Vagina (tissue), 2 donors: ENCODE data around the gene KAZN. TPM values are rescaled to one million over a fixed set of nuclear protein-coding genes. Genes with fewer than 3 reads are reported as not detected.

Experiments
- DNase-seq, 2 donors: peaks; one replicate each; pipeline ENCODE4 v3.0.0-alpha.2; 2017; ENCODE audit errors: extremely low spot score in 2 of 2
- H3K27ac ChIP-seq: fragments of 200-600 bp; sonication (generic); one replicate; pipeline ENCODE4 v1.5.1; 2019
- H3K27me3 ChIP-seq: fragments of 200-600 bp; sonication (generic); one replicate; pipeline ENCODE4 v1.5.1; 2019
- H3K36me3 ChIP-seq, 2 donors: fragments of 200-600 bp; sonication (generic); one replicate each; pipeline ENCODE4 v1.5.1; 2017 to 2019
- H3K4me1 ChIP-seq: fragments of 200-600 bp; sonication (generic); one replicate; pipeline ENCODE4 v1.5.1; 2019
- H3K4me3 ChIP-seq, 2 donors: fragments of 200-600 bp; sonication (generic); 1 replicate in 1 of 2; 2 replicates in 1 of 2; pipeline ENCODE4 v1.5.1; 2016 to 2019
- H3K9me3 ChIP-seq: fragments of 200-600 bp; sonication (generic); one replicate; pipeline ENCODE4 v1.5.1; 2019
- POLR2A ChIP-seq, 2 donors: fragments of 450-650 bp; IDR thresholded peaks; one replicate each; pipeline ENCODE4 v1.6.1; 2017; ENCODE audit warnings: antibody characterized with exemption in 2 of 2, mild to moderate bottlenecking in 2 of 2, moderate library complexity in 2 of 2
- POLR2AphosphoS5 ChIP-seq, 2 donors: sonication (generic); formaldehyde crosslinking; IDR thresholded peaks; one replicate each; pipeline ENCODE4 v1.9.0; 2017; ENCODE audit warnings: antibody characterized with exemption in 2 of 2, mild to moderate bottlenecking in 2 of 2, low read depth in 1 of 2; ENCODE audit not compliant: insufficient read depth in 1 of 2
- intact Hi-C: fragments of 100-400 bp; cut with DNase I; formaldehyde crosslinking; loops from one replicate; pipeline ENCODE4 v1.15.1; 2023
- total RNA-seq: library from RNA; depleted of rRNA; stranded (reverse); fragments of >200 nt; gene quantifications from one replicate; pipeline ENCODE4 v1.2.3, GENCODE V29; 2016
- TF ChIP-seq, protein P1 (sequence below), 3 experiments: fragments of 450-650 bp in 2 of 3; fragments of 200-600 bp in 1 of 3; sonication (generic) in 1 of 3; IDR thresholded peaks; one replicate each; pipeline ENCODE4 v1.5.1; 2017 to 2019; ENCODE audit warnings: antibody characterized with exemption in 3 of 3, mild to moderate bottlenecking in 2 of 3, moderate library complexity in 2 of 3

The KAZN gene
- total RNA-seq, 1 donor from 2014 or later = 29.5 TPM

DNA sequence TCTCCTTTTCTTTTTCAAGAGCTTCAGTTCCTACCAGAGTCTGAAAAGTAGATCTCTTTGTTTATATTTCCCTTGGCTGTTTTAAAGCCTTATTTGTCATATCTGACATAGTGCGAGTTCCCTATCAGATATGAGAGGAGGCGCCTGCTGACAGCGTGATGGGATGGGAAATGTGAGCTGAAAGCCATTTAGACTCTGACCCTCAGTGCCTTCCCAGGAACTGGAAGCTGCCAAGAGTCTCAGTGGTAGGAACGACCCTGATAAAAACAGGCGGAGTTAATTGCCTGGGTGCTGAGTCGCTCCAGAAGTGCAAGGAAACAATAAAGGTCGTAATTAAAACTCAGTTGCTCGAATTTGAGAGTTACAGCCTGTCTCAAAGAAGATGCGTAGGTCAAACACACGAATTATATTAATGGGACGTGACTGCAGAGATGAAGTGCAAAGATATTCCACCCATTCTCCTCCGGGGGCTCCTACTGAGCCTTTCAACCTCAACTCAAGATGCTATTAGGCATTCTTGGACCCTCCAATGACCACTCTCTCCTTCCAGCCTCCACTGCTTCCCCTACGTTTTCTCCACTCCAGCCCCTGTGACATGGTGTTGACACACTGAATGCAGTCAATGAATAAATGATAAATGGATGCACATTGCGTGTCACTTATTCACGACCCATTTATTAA lies 84.6 kb downstream of the KAZN start:
- DNase-seq = no peak
- TF ChIP-seq POLR2AphosphoS5 (IDR thresholded peaks at IDR 0.05; ENCODE audit: insufficient read depth in 1 of 2, low read depth in 1 of 2) (no peak), POLR2A (IDR thresholded peaks at IDR 0.05) (no peak)
- TF ChIP-seq, protein P1, sequence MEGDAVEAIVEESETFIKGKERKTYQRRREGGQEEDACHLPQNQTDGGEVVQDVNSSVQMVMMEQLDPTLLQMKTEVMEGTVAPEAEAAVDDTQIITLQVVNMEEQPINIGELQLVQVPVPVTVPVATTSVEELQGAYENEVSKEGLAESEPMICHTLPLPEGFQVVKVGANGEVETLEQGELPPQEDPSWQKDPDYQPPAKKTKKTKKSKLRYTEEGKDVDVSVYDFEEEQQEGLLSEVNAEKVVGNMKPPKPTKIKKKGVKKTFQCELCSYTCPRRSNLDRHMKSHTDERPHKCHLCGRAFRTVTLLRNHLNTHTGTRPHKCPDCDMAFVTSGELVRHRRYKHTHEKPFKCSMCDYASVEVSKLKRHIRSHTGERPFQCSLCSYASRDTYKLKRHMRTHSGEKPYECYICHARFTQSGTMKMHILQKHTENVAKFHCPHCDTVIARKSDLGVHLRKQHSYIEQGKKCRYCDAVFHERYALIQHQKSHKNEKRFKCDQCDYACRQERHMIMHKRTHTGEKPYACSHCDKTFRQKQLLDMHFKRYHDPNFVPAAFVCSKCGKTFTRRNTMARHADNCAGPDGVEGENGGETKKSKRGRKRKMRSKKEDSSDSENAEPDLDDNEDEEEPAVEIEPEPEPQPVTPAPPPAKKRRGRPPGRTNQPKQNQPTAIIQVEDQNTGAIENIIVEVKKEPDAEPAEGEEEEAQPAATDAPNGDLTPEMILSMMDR (IDR thresholded peaks at IDR 0.05) = no peak
- Histone ChIP-seq H3K9me3 (no peaks in the 10 kb centered on the region), H3K27ac (no peak overlapping the region), H3K4me1 (no peaks in the 10 kb centered on the region), H3K27me3 (no peaks in the 10 kb centered on the region), H3K4me3 (no peak overlapping the region), H3K36me3 (no peaks in the 10 kb centered on the region)
- intact Hi-C loops = no loop called here

DNA sequence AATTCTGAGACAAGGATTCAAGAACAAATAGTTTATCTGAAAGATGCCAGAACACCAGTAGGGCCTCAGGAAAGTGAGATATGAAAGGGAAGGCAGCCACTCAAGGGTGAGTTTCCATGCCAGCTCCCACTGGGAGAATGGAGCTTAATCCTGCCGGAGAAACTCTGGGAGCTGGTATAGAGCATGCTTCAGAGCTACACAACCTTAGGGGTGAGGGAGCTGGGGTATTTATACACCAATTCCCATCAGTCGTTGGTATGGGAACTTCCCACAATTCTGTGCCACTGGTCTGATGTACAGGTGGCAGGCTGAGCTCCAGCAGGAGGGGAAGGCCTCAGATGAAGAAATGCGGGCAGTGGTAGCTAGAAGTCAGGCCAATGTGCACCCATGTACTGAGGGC lies 86.6 kb downstream of the KAZN start:
- Histone ChIP-seq H3K27ac (no peak overlapping the region), H3K9me3 (no peaks in the 10 kb centered on the region), H3K4me3 (no peak overlapping the region), H3K36me3 (no peaks in the 10 kb centered on the region), H3K27me3 (no peaks in the 10 kb centered on the region), H3K4me1 (peaks cover 5% of the 10 kb centered on the region)
- intact Hi-C loops = no loop called here
- TF ChIP-seq, protein P1 (IDR thresholded peaks at IDR 0.05) = no peak
- TF ChIP-seq POLR2A (IDR thresholded peaks at IDR 0.05) = no peak
- DNase-seq = no peak

- TF ChIP-seq POLR2AphosphoS5 (IDR thresholded peaks at IDR 0.05; ENCODE audit: insufficient read depth in 1 of 2, low read depth in 1 of 2) (no peak), POLR2A (IDR thresholded peaks at IDR 0.05) (no peak)
- TF ChIP-seq, protein P1 (IDR thresholded peaks at IDR 0.05) = no peak
Measured at GRCh38 chr1:14686701-14687100, 88.2 kb downstream of the KAZN start.

GRCh38 chr1:14687147-14687546 lies 88.7 kb downstream of the KAZN start:
- H3K4me3 ChIP-seq = no peak overlapping the region
- intact Hi-C loops = no loop called here
- H3K27ac ChIP-seq = no peak overlapping the region

More at GRCh38 chr1:14686701-14687100, 88.2 kb downstream of the KAZN start:
- Histone ChIP-seq H3K36me3 (no peaks in the 10 kb centered on the region), H3K9me3 (no peaks in the 10 kb centered on the region), H3K27ac (no peak overlapping the region), H3K27me3 (no peaks in the 10 kb centered on the region), H3K4me1 (peaks cover 5% of the 10 kb centered on the region), H3K4me3 (no peak overlapping the region)
- no peak for DNase-seq
- intact Hi-C loops = no loop called here

More at GRCh38 chr1:14687147-14687546, 88.7 kb downstream of the KAZN start:
- Histone ChIP-seq H3K36me3 (no peaks in the 10 kb centered on the region), H3K4me1 (peaks cover 5% of the 10 kb centered on the region), H3K9me3 (no peaks in the 10 kb centered on the region), H3K27me3 (no peaks in the 10 kb centered on the region)
- no peak for DNase-seq
- TF ChIP-seq, protein P1 (IDR thresholded peaks at IDR 0.05) = no peak
- TF ChIP-seq POLR2A (IDR thresholded peaks at IDR 0.05) (no peak), POLR2AphosphoS5 (IDR thresholded peaks at IDR 0.05; ENCODE audit: insufficient read depth in 1 of 2, low read depth in 1 of 2) (no peak)
